ENCODE results near the gene SETD3. TPM values are rescaled to one million over a fixed set of nuclear protein-coding genes. Genes with fewer than 3 reads are reported as not detected.

Gene SETD3
- total RNA-seq, 1 donor from 2014 or later, result 62.8 TPM

GRCh38 chr14:99527427-99528076 lies 46.9 kb upstream of the SETD3 start:
- Histone ChIP-seq H3K27ac (ENCODE audit: low read depth, low read length) (no peak overlapping the region), H3K27me3 (ENCODE audit: insufficient read depth, low read length) (no peaks in the 10 kb centered on the region), H3K4me1 (ENCODE audit: insufficient read depth, low read length) (peaks cover 51% of the 10 kb centered on the region), H3K4me2 (ENCODE audit: low read length) (no peak overlapping the region), H2AFZ (ENCODE audit: low read depth, low read length) (no peak overlapping the region), H3K79me2 (ENCODE audit: insufficient read depth, low read length) (peaks cover 23% of the 10 kb centered on the region), H3K4me3 (ENCODE audit: insufficient read depth, low read depth, low read length) (no peak overlapping the region), H3K9me3 (ENCODE audit: insufficient read depth, low read depth, low read length) (no peaks in the 10 kb centered on the region), H3K36me3 (ENCODE audit: insufficient read depth, low read length) (no peaks in the 10 kb centered on the region), H3K9ac (ENCODE audit: low read length) (no peak overlapping the region), H4K20me1 (ENCODE audit: insufficient read depth, low read length) (no peaks in the 10 kb centered on the region)
- no peaks in the 10 kb centered on the region for H3K36me3 Mint-ChIP-seq (ENCODE audit: low read depth, unreplicated experiment)
- no peak for FAIRE-seq
- no peak for DNase-seq (ENCODE audit: low read depth)
- H3K27me3 Mint-ChIP-seq (ENCODE audit: low read depth, unreplicated experiment), result no peaks in the 10 kb centered on the region
- H3K4me3 Mint-ChIP-seq (ENCODE audit: unreplicated experiment), result peak overlapping the region; percentile 34
- TF ChIP-seq, protein P1, sequence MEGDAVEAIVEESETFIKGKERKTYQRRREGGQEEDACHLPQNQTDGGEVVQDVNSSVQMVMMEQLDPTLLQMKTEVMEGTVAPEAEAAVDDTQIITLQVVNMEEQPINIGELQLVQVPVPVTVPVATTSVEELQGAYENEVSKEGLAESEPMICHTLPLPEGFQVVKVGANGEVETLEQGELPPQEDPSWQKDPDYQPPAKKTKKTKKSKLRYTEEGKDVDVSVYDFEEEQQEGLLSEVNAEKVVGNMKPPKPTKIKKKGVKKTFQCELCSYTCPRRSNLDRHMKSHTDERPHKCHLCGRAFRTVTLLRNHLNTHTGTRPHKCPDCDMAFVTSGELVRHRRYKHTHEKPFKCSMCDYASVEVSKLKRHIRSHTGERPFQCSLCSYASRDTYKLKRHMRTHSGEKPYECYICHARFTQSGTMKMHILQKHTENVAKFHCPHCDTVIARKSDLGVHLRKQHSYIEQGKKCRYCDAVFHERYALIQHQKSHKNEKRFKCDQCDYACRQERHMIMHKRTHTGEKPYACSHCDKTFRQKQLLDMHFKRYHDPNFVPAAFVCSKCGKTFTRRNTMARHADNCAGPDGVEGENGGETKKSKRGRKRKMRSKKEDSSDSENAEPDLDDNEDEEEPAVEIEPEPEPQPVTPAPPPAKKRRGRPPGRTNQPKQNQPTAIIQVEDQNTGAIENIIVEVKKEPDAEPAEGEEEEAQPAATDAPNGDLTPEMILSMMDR (IDR thresholded peaks at IDR 0.05; ENCODE audit: insufficient read depth, low read depth, low read length), result no peak
- no peak for TF ChIP-seq EZH2 (IDR thresholded peaks at IDR 0.05; ENCODE audit: insufficient read depth, low read length)
- peaks cover 17% of the 10 kb centered on the region for H3K4me1 Mint-ChIP-seq (ENCODE audit: low read depth, unreplicated experiment)
- no peak overlapping the region for H3K27ac Mint-ChIP-seq (ENCODE audit: unreplicated experiment)
- no peaks in the 10 kb centered on the region for H3K9me3 Mint-ChIP-seq (ENCODE audit: unreplicated experiment)

DNA sequence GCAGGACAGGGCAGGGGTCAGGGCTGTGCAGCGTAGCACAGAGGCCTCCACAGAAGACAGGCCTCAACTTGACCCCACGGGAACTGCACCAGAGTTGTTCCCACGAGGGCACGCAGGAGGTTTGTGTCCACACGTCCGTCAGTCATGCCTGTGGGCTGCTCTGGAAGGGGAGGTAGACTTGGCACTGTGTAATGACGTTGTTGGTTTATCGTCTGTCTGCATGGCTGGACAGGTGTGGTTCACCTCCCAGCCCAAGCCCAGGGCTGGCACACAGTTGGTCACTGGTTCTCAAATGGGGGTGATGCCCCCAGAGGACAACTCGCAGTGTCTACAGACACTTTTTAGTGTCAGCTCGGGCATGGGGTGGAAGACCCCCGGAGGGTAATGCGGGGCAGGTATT lies 46.4 kb upstream of the SETD3 start:
- Histone ChIP-seq H3K9me3 (ENCODE audit: insufficient read depth, low read depth, low read length) (no peaks in the 10 kb centered on the region), H4K20me1 (ENCODE audit: insufficient read depth, low read length) (no peaks in the 10 kb centered on the region), H3K4me2 (ENCODE audit: low read length) (no peak overlapping the region), H3K4me1 (ENCODE audit: insufficient read depth, low read length) (peaks cover 51% of the 10 kb centered on the region), H2AFZ (ENCODE audit: low read depth, low read length) (no peak overlapping the region), H3K36me3 (ENCODE audit: insufficient read depth, low read length) (no peaks in the 10 kb centered on the region), H3K4me3 (ENCODE audit: insufficient read depth, low read depth, low read length) (no peak overlapping the region), H3K27me3 (ENCODE audit: insufficient read depth, low read length) (no peaks in the 10 kb centered on the region), H3K79me2 (ENCODE audit: insufficient read depth, low read length) (peaks cover 19% of the 10 kb centered on the region), H3K27ac (ENCODE audit: low read depth, low read length) (no peak overlapping the region), H3K9ac (ENCODE audit: low read length) (no peak overlapping the region)
- Mint-ChIP-seq H3K36me3 (ENCODE audit: low read depth, unreplicated experiment) (no peaks in the 10 kb centered on the region), H3K4me3 (ENCODE audit: unreplicated experiment) (peak overlapping the region; percentile 34), H3K9me3 (ENCODE audit: unreplicated experiment) (no peaks in the 10 kb centered on the region), H3K27me3 (ENCODE audit: low read depth, unreplicated experiment) (no peaks in the 10 kb centered on the region), H3K4me1 (ENCODE audit: low read depth, unreplicated experiment) (peaks cover 20% of the 10 kb centered on the region), H3K27ac (ENCODE audit: unreplicated experiment) (no peak overlapping the region)
- DNase-seq (ENCODE audit: low read depth) (no peak), FAIRE-seq (no peak)
- TF ChIP-seq, protein P1 (IDR thresholded peaks at IDR 0.05; ENCODE audit: insufficient read depth, low read depth, low read length), result no peak
- no peak for TF ChIP-seq EZH2 (IDR thresholded peaks at IDR 0.05; ENCODE audit: insufficient read depth, low read length)

GRCh38 chr14:99525699-99526080 lies 45.0 kb upstream of the SETD3 start:
- Histone ChIP-seq H4K20me1 (ENCODE audit: insufficient read depth, low read length) (no peaks in the 10 kb centered on the region), H3K4me3 (ENCODE audit: insufficient read depth, low read depth, low read length) (no peak overlapping the region), H3K9ac (ENCODE audit: low read length) (no peak overlapping the region), H3K79me2 (ENCODE audit: insufficient read depth, low read length) (peaks cover 18% of the 10 kb centered on the region), H2AFZ (ENCODE audit: low read depth, low read length) (no peak overlapping the region), H3K9me3 (ENCODE audit: insufficient read depth, low read depth, low read length) (no peaks in the 10 kb centered on the region), H3K27ac (ENCODE audit: low read depth, low read length) (no peak overlapping the region), H3K27me3 (ENCODE audit: insufficient read depth, low read length) (no peaks in the 10 kb centered on the region), H3K4me1 (ENCODE audit: insufficient read depth, low read length) (peaks cover 41% of the 10 kb centered on the region), H3K36me3 (ENCODE audit: insufficient read depth, low read length) (no peaks in the 10 kb centered on the region), H3K4me2 (ENCODE audit: low read length) (no peak overlapping the region)
- Mint-ChIP-seq H3K27me3 (ENCODE audit: low read depth, unreplicated experiment) (no peaks in the 10 kb centered on the region), H3K4me3 (ENCODE audit: unreplicated experiment) (no peak overlapping the region), H3K27ac (ENCODE audit: unreplicated experiment) (no peak overlapping the region), H3K4me1 (ENCODE audit: low read depth, unreplicated experiment) (peaks cover 10% of the 10 kb centered on the region), H3K36me3 (ENCODE audit: low read depth, unreplicated experiment) (no peaks in the 10 kb centered on the region), H3K9me3 (ENCODE audit: unreplicated experiment) (no peaks in the 10 kb centered on the region)
- no peak for DNase-seq (ENCODE audit: low read depth)
- no peak for FAIRE-seq
- TF ChIP-seq EZH2 (IDR thresholded peaks at IDR 0.05; ENCODE audit: insufficient read depth, low read length), result no peak
- TF ChIP-seq, protein P1 (IDR thresholded peaks at IDR 0.05; ENCODE audit: insufficient read depth, low read depth, low read length), result no peak
